Lower leg skin (tissue), 4 donors: ENCODE data around the gene PLSCR4. TPM values are rescaled to one million over a fixed set of nuclear protein-coding genes. Genes with fewer than 3 reads are reported as not detected.

Source experiments
- DNase-seq, 2 donors: peaks; one replicate each; pipeline ENCODE4 v3.0.0-alpha.2; 2019; ENCODE audit warnings: low spot score in 2 of 2
- H3K4me3 ChIP-seq: fragments of 200-600 bp; sonication (generic); 2 replicates; pipeline ENCODE4 v1.5.1; 2017; ENCODE audit warnings: mild to moderate bottlenecking, low read depth; ENCODE audit not compliant: poor library complexity, severe bottlenecking
- POLR2A ChIP-seq, 2 donors: fragments of 450-650 bp; IDR thresholded peaks; one replicate each; pipeline ENCODE4 v1.6.1; 2016 to 2017; ENCODE audit warnings: antibody characterized with exemption in 2 of 2, mild to moderate bottlenecking in 1 of 2, moderate library complexity in 1 of 2
- WGBS, 2 donors: methylation state at CpG; one replicate each; pipeline ENCODE4 v1.1.5; 2018; 5-methylcytosine and 5-hydroxymethylcytosine counted together
- intact Hi-C: fragments of 100-400 bp; cut with DNase I; formaldehyde crosslinking; loops from one replicate; pipeline ENCODE4 v1.15.0; 2023; ENCODE audit warnings: low total_unique reads
- total RNA-seq, 4 donors: library from RNA; depleted of rRNA; stranded (reverse); fragments of >200 nt; gene quantifications; one replicate each; pipeline ENCODE4 v1.1.0, GENCODE V29; 2016
- TF ChIP-seq, protein P1 (sequence below), 3 donors: fragments of 450-650 bp; IDR thresholded peaks; one replicate each; pipeline ENCODE4 v1.5.1; 2016; ENCODE audit warnings: antibody characterized with exemption in 3 of 3, mild to moderate bottlenecking in 3 of 3, moderate library complexity in 2 of 3

Gene PLSCR4
- total RNA-seq, 4 donors from 2014 or later: 12.3 to 47.2 (median 18.4) TPM

DNA sequence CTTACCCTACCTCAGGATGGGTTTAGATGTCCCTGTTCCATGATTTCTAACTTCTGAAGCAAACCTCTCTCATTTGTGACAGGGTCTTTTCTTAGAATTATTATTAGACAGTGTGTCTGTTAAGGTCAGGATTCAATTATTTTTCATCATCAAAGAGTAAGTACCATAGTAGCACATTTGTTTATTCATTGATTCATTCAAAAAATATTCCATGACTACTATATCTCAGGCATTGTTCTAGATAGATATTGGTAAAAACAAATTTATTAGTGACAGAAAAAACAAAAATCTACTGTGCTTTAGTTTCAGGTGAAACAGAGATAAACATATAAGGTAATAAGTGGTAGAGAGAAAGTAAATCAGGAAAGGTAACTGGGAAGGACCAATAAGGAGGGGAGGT, 86.4 kb downstream of the PLSCR4 start:
- no peak for DNase-seq
- intact Hi-C loops: no loop called here

DNA sequence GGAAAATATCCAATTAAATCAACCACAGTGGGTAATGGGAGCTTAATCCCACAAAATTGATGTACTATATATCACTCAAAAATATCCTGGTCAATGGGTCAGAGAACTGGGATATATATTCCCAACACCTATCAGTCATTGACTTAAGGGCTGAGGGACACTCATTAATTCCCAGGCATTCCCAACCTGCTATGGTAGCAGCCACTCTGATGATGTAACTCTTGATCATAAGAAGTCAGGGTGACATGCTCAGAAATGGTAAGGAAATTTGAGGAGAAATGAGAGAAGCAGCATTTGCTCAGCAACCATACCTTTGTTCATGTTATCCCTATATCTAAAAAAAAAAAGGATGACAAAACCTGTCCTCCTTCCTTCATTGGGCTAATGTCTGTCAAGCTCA, 86.8 kb downstream of the PLSCR4 start:
- no peak for DNase-seq
- TF ChIP-seq, protein P1, sequence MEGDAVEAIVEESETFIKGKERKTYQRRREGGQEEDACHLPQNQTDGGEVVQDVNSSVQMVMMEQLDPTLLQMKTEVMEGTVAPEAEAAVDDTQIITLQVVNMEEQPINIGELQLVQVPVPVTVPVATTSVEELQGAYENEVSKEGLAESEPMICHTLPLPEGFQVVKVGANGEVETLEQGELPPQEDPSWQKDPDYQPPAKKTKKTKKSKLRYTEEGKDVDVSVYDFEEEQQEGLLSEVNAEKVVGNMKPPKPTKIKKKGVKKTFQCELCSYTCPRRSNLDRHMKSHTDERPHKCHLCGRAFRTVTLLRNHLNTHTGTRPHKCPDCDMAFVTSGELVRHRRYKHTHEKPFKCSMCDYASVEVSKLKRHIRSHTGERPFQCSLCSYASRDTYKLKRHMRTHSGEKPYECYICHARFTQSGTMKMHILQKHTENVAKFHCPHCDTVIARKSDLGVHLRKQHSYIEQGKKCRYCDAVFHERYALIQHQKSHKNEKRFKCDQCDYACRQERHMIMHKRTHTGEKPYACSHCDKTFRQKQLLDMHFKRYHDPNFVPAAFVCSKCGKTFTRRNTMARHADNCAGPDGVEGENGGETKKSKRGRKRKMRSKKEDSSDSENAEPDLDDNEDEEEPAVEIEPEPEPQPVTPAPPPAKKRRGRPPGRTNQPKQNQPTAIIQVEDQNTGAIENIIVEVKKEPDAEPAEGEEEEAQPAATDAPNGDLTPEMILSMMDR (IDR thresholded peaks at IDR 0.05): no peak
- no peak for TF ChIP-seq POLR2A (IDR thresholded peaks at IDR 0.05)
- intact Hi-C loops: no loop called here
- no peak overlapping the region for H3K4me3 ChIP-seq

More for the DNA sequence above, 86.4 kb downstream of the PLSCR4 start:
- TF ChIP-seq, protein P1 (IDR thresholded peaks at IDR 0.05): no peak
- TF ChIP-seq POLR2A (IDR thresholded peaks at IDR 0.05): no peak
- no peak overlapping the region for H3K4me3 ChIP-seq

DNA sequence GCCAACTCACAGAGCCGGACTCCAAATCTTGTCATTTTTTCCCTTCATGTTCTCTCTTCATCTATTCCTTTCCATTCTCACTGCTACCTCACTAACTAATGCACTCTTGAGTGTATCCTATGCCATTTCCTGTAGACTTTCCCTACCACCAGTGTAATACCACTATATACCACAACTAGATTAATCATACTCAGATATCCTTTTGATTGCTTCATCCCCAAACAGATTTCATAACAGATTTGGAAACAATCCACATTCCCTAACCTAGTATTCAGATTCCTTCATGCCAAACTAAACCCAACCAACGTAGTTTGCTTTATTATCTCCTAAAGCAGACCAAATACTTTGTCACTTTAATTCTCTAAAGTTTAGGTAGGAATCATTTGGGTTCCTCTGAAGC, 87.3 kb downstream of the PLSCR4 start:
- intact Hi-C loops: no loop called here
- no peak for DNase-seq
- 60 to 61% methylated on average over 2 of the region's 2 CpGs for WGBS, 2 donors

DNA sequence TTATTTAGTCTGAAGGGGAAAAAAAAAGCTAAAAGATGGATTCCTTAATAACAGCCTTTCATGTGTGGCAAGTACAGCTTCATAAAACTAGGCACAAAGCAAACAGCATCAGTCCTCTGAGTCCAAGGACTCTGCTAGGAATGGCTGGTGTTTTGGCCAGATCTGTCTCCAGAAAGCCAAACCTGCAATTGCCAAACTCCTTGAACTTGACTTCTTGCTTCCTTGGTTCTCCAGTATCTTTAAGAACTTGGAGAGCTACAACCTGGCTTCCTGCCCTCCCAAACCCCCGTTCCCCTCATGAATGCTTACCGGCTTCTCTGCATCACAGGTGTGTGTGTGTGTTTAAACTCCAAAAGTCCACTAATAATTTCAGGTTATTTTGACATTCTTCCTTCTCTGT, 88.3 kb downstream of the PLSCR4 start:
- peak in 1 of 2 donors; percentile 80 for DNase-seq
- intact Hi-C loops: no loop called here
- no peak overlapping the region for H3K4me3 ChIP-seq
- no peak for TF ChIP-seq POLR2A (IDR thresholded peaks at IDR 0.05)
- TF ChIP-seq, protein P1 (IDR thresholded peaks at IDR 0.05): no peak
- 93 to 98% methylated on average over 2 of the region's 2 CpGs for WGBS, 2 donors

More for the DNA sequence above, 87.3 kb downstream of the PLSCR4 start:
- TF ChIP-seq, protein P1 (IDR thresholded peaks at IDR 0.05): no peak
- TF ChIP-seq POLR2A (IDR thresholded peaks at IDR 0.05): no peak
- H3K4me3 ChIP-seq: no peak overlapping the region

DNA sequence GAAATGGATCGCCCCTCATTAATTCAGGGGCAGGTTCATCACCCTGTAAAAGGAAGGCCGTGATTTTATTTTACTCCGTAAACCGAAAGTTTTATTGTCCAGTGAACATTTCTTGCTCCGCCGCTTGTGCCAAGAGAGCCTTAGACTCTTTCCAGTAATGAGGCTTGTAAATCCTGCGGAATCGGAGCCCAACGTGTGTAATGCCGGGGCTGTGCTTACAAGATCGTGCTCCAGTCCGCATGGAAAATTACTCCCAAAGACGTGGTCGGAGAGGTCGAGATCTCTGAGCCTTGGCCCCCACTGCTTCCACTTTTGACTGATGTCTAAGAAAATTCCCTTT, 89.3 kb downstream of the PLSCR4 start:
- peak overlapping the region; percentile 82 for H3K4me3 ChIP-seq
- TF ChIP-seq, protein P1 (IDR thresholded peaks at IDR 0.05): no peak
- no peak for TF ChIP-seq POLR2A (IDR thresholded peaks at IDR 0.05)
- DNase-seq: peak in 1 of 2 donors; percentile 85
- 17 to 26% methylated on average over 15 of the region's 15 CpGs for WGBS, 2 donors
- intact Hi-C loops: no loop called here

DNA sequence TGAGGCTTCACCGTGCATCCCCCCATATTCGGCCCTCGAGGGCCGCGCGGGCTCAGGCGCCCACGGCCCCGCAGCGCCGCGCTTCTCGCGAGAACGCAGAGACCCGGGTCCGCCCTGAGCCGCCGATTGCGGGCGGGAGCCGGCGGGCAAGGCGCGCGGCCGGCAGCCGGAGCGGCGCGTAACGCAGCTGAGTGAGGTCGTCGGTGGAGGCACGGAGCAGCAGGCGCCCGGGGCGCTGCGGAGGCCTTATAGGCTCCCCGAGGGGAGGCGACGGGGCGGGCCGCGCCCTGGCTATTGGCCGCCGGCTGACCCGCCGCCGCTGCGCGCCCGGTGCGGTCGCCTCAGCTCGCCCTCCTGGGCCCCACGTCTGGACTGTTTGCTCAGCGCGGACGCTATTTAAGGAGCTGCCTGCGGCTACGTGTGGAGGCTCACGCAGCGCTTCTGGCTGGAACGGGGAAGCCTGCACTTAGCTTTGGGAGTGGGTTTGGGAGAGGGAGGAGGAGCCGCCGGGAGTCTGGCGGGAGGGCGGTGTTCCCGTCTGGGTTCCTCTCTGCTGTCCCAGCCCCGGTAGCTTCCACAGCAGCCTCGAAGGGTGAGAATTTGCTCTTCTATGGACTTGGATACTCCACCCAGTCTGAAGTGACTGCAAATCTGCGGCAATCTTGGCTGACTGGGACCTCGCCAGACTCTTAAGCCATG, 89.8 kb downstream of the PLSCR4 start, which contains the start of gene PLOD2:
Gene PLOD2, minus strand, starts transcription at position 221 of the 699 bp plus-strand sequence. Its CDS starts 195 bp downstream, at position 26.
- peak within 1 kb of the TSS; percentile 82 for H3K4me3 ChIP-seq
- intact Hi-C loops: no loop called here
- peak; percentile 38 to 91 for DNase-seq
- TF ChIP-seq POLR2A (IDR thresholded peaks at IDR 0.05): no peak
- TF ChIP-seq, protein P1 (IDR thresholded peaks at IDR 0.05): no peak
- WGBS, 2 donors: 0 to 3% methylated on average over 10 to 33 of the region's 74 CpGs
